Measurements from ENCODE around the gene PCGF1. TPM values are rescaled to one million over a fixed set of nuclear protein-coding genes. Genes with fewer than 3 reads are reported as not detected.

Gene PCGF1
- total and polyA plus RNA-seq, 2 of the 8 experiments (the other 6 are each of a cell fraction or from before 2014, with no cell fraction given): 10.0 to 23.7 TPM

DNA sequence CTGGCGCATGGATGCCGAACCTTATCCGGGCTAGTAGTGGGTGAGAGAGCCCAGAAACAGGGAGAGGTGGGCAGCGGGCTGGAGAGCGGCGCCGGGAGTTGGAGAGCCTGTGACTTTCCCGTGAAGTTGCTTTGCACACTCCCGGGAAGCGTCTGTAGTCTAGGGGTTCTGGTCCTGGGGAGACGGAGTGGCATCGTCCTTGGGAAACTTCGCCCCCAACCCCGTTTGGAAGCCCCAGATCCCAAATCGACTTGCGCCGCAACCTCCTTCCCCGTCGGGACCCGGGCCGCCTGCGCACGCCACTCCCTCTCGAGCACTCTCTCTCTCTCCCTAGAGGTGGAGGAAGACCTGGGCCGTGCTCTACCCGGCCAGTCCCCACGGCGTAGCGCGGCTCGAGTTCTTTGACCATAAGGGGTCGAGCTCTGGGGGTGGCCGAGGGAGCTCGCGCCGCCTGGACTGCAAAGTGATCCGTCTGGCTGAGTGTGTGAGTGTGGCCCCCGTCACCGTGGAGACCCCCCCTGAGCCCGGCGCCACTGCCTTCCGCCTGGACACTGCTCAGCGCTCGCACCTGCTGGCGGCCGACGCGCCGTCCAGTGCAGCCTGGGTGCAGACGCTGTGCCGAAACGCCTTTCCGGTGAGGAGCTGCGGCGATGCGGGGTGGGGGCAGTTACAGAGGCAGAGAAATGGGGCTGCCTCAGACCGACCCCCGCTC lies 47.5 kb upstream of the PCGF1 start:
- Histone ChIP-seq H3K9ac (replicated peaks in 1 of 4; ENCODE audit: extremely low read depth in 1 of 4, low read depth in 3 of 4, low read length in 3 of 4) (peak overlapping the region; percentile 2 to 65 (median 50); a peak in 6 of 7 replicates), H3K27me3 (replicated peaks in 1 of 4; ENCODE audit: control insufficient read depth in 3 of 4, extremely low read depth in 1 of 4, insufficient read depth in 3 of 4, low read length in 3 of 4) (peaks cover 4 to 50% (median 32%) of the 10 kb centered on the region in 4 experiments), H2AK5ac (ENCODE audit: low read depth, low read length) (no peak overlapping the region), H2AFZ (ENCODE audit: low read length) (peak overlapping the region; percentile 81), H3K79me2 (ENCODE audit: control insufficient read depth in 1 of 2, insufficient read depth in 2 of 2, low read length in 2 of 2) (no peaks in the 10 kb centered on the region), H3K27ac (ENCODE audit: low read depth, low read length) (no peak overlapping the region), H3K4ac (replicated peaks; ENCODE audit: insufficient read length, low read depth, low read length) (no peak overlapping the region), H3K36me3 (ENCODE audit: control insufficient read depth in 2 of 4, insufficient read depth in 4 of 4, low read length in 3 of 4) (peaks cover 0 to 3% (median 0%) of the 10 kb centered on the region in 4 experiments; a peak in 1 of 8 replicates), H3K23ac (ENCODE audit: insufficient read length) (no peak overlapping the region), H4K91ac (replicated peaks; ENCODE audit: insufficient read length, low read length) (no peak overlapping the region), H2BK20ac (ENCODE audit: low read length) (no peak overlapping the region), H3K14ac (ENCODE audit: insufficient read length) (peak overlapping the region; percentile 53), H3K4me1 (replicated peaks in 1 of 4; ENCODE audit: control insufficient read depth in 3 of 4, insufficient read depth in 4 of 4, low read length in 3 of 4) (peaks cover 1 to 10% (median 7%) of the 10 kb centered on the region in 4 experiments), H3K4me3 (ENCODE audit: extremely low read depth in 1 of 4, insufficient read depth in 2 of 4, low read depth in 3 of 4, low read length in 4 of 4) (peak overlapping the region; percentile 83 to 94 (median 90)), H3K79me1 (ENCODE audit: low read depth, low read length) (no peaks in the 10 kb centered on the region; the same call in 1 of the 2 replicates), H4K5ac (ENCODE audit: insufficient read length, low read depth, low read length) (peak overlapping the region; percentile 52), H3K18ac (ENCODE audit: extremely low read depth, low read length) (peak overlapping the region; percentile 87; the same call in 1 of the 2 replicates), H2BK5ac (ENCODE audit: low read depth, low read length) (no peak overlapping the region), H3K9me3 (ENCODE audit: insufficient read depth in 2 of 2, low read depth in 1 of 2, low read length in 1 of 2) (no peaks in the 10 kb centered on the region), H3K4me2 (ENCODE audit: insufficient read depth in 1 of 2, low read depth in 2 of 2, low read length in 2 of 2) (peak overlapping the region; percentile 93 to 94), H4K20me1 (replicated peaks in 1 of 2; ENCODE audit: control insufficient read depth in 1 of 2, insufficient read depth in 2 of 2, low read length in 2 of 2) (peaks cover 2 to 4% of the 10 kb centered on the region in 2 experiments), H3K56ac (replicated peaks; ENCODE audit: insufficient read length, low read depth, low read length) (peak overlapping the region; percentile 56), H4K8ac (ENCODE audit: extremely low read depth, insufficient read depth, low read length) (peak overlapping the region; percentile 73), H2BK12ac (ENCODE audit: low read depth, low read length) (0 out of 2 replicates have a peak overlapping the region, but pooled peaks have one; percentile 80), H3K23me2 (ENCODE audit: low read depth, low read length) (peaks cover 18% of the 10 kb centered on the region), H2BK120ac (replicated peaks; ENCODE audit: low read depth, low read length) (peak overlapping the region; percentile 41), H2BK15ac (ENCODE audit: low read length) (0 out of 2 replicates have a peak overlapping the region, but pooled peaks have one; percentile 46)
- FAIRE-seq (no peak), DNase-seq (ENCODE audit: low read depth in 1 of 2, low spot score in 2 of 2) (peak in 1 of 2 experiments; percentile 76)
- WGBS, 2 experiments (ENCODE audit: extremely low coverage in 1 of 2, insufficient coverage in 1 of 2, insufficient read length in 1 of 2, insufficient replicate concordance in 2 of 2, low coverage in 1 of 2, low lambda C conversion rate in 2 of 2, missing lambda C conversion rate in 1 of 2): 0% methylated on average over 50 of the region's 58 CpGs; no CpG with 5 or more reads in 1 of the 2 experiments
- CTCF ChIA-PET (ENCODE audit: partially characterized antibody): interaction anchor here (1.4 to 7.5 kb wide), 3 partner anchors 17 to 72 kb away, joined by 4 to 56 read pairs (median 10); partner anchors contain the start of genes CCDC142 and TTC31
- POLR2A ChIA-PET (ENCODE audit: partially characterized antibody): interaction anchor here (0.6 to 2.6 kb wide), 10 partner anchors 8 to 72 kb away, joined by 3 to 16 read pairs (median 4); partner anchors contain the start of genes AUP1, CCDC142, HTRA2 and TTC31
- TF ChIP-seq, protein P1, sequence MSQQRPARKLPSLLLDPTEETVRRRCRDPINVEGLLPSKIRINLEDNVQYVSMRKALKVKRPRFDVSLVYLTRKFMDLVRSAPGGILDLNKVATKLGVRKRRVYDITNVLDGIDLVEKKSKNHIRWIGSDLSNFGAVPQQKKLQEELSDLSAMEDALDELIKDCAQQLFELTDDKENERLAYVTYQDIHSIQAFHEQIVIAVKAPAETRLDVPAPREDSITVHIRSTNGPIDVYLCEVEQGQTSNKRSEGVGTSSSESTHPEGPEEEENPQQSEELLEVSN (IDR thresholded peaks at IDR 0.05): peak; percentile 36; the same call in 1 of the 2 replicates
- TF ChIP-seq, protein P2, sequence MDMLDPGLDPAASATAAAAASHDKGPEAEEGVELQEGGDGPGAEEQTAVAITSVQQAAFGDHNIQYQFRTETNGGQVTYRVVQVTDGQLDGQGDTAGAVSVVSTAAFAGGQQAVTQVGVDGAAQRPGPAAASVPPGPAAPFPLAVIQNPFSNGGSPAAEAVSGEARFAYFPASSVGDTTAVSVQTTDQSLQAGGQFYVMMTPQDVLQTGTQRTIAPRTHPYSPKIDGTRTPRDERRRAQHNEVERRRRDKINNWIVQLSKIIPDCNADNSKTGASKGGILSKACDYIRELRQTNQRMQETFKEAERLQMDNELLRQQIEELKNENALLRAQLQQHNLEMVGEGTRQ (IDR thresholded peaks at IDR 0.05; ENCODE audit: low read length): no peak
- TF ChIP-seq, protein P3, sequence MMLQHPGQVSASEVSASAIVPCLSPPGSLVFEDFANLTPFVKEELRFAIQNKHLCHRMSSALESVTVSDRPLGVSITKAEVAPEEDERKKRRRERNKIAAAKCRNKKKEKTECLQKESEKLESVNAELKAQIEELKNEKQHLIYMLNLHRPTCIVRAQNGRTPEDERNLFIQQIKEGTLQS (IDR thresholded peaks at IDR 0.05; ENCODE audit: insufficient read depth, low read depth, low read length): no peak
- TF ChIP-seq KDM4A (IDR thresholded peaks at IDR 0.05; ENCODE audit: low read depth, low read length, severe bottlenecking) (peak; percentile 89), TAF7 (optimal IDR thresholded peaks at IDR 0.05; ENCODE audit: borderline replicate concordance, low read depth, low read length) (no peak), BACH1 (IDR thresholded peaks at IDR 0.05; ENCODE audit: low read length) (0 out of 2 replicates have a peak, but pooled peaks have one; percentile 20), TBP (IDR thresholded peaks at IDR 0.05; ENCODE audit: low read depth, low read length) (no peak)
- TF ChIP-seq, protein P4, sequence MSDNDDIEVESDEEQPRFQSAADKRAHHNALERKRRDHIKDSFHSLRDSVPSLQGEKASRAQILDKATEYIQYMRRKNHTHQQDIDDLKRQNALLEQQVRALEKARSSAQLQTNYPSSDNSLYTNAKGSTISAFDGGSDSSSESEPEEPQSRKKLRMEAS (IDR thresholded peaks at IDR 0.05): peak; percentile 47; the same call in 1 of the 2 replicates
